GM21515 (cell line): ENCODE measurements around the gene SOD1.
"Not testable (repeated sequence)": the region's sequence is repeated elsewhere in the genome, so short reads cannot be mapped to it uniquely, and the experiment has no call there.

Experiments used
- ATAC-seq: cut with Tn5 transposase; IDR thresholded peaks from one replicate; pipeline ENCODE4 v1.9.1; 2021; ENCODE audit not compliant: unreplicated experiment

SOD1 gene

GRCh38 chr21:31659536-31660258 is at the start of gene SOD1:
SOD1 (plus strand) TSS chr21:31659693; CDS start chr21:31659770, 77 bp downstream.
- peak; percentile 96 for ATAC-seq

GRCh38 chr21:31611445-31611844 is 48.0 kb upstream of the SOD1 start:
- no peak for ATAC-seq

- ATAC-seq, result no peak
These were observed 46.4 kb upstream of the SOD1 start for GRCh38 chr21:31612894-31613785.

GRCh38 chr21:31614705-31615104 is 44.8 kb upstream of the SOD1 start:
- ATAC-seq, result no peak

- ATAC-seq, result no peak
These were observed 43.3 kb upstream of the SOD1 start for GRCh38 chr21:31616216-31616615.

GRCh38 chr21:31618696-31619430 is 40.6 kb upstream of the SOD1 start:
- ATAC-seq, result no peak

GRCh38 chr21:31622397-31622796 is 37.1 kb upstream of the SOD1 start:
- ATAC-seq, result no peak

GRCh38 chr21:31623664-31624063 is 35.8 kb upstream of the SOD1 start:
- no peak for ATAC-seq

- ATAC-seq, result no peak
These were observed 35.3 kb upstream of the SOD1 start for GRCh38 chr21:31624181-31624580.

GRCh38 chr21:31624961-31625491 is 34.5 kb upstream of the SOD1 start:
- no peak for ATAC-seq

- no peak for ATAC-seq
These were observed 29.4 kb upstream of the SOD1 start for GRCh38 chr21:31629972-31630711.

GRCh38 chr21:31631881-31632280 is 27.6 kb upstream of the SOD1 start:
- not testable (repeated sequence) for ATAC-seq

GRCh38 chr21:31634993-31635392 is 24.5 kb upstream of the SOD1 start:
- ATAC-seq, result no peak

GRCh38 chr21:31636874-31637273 is 22.6 kb upstream of the SOD1 start:
- ATAC-seq, result no peak

GRCh38 chr21:31641416-31641922 is 18.0 kb upstream of the SOD1 start:
- no peak for ATAC-seq

GRCh38 chr21:31644643-31645042 is 14.8 kb upstream of the SOD1 start:
- ATAC-seq, result no peak

- ATAC-seq, result peak; percentile 70
These were observed 11.8 kb upstream of the SOD1 start for GRCh38 chr21:31647650-31648049.

GRCh38 chr21:31650930-31651329 is 8.6 kb upstream of the SOD1 start:
- no peak for ATAC-seq

- ATAC-seq, result not testable (repeated sequence)
These were observed 8.0 kb upstream of the SOD1 start for GRCh38 chr21:31651491-31651890.

GRCh38 chr21:31654340-31654739 is 5.2 kb upstream of the SOD1 start:
- no peak for ATAC-seq
